Activated naive CD8-positive, alpha-beta T cell treated with anti-CD3 and anti-CD28 coated beads, Interleukin-2, amount 10 ng/mL, durations not matched to agents 7 days and 5 days (primary cell): ENCODE measurements around the gene TRANK1. TPM values are rescaled to one million over a fixed set of nuclear protein-coding genes. Genes with fewer than 3 reads are reported as not detected.

Experiments used
- ATAC-seq: fragments of 150-1000 bp; cut with Tn5 transposase; one replicate; pipeline ENCODE4 v1.10.0; 2021; ENCODE audit warnings: low read depth, moderate library complexity
- POLR2A ChIA-PET: fragments of 350-600 bp; sonication (Branson Sonifier 250); formaldehyde crosslinking; loops from one replicate; lab custom pipeline; 2021; ENCODE audit warnings: antibody characterized with exemption; lab: Charles Lee
- DNase-seq: peaks from one replicate; pipeline ENCODE4 v3.0.0; 2021
- H3K27ac Mint-ChIP-seq: one replicate; pipeline ENCODE4 v1.8.0; 2022; ENCODE audit warnings: mild to moderate bottlenecking, mixed read lengths
- H3K27me3 Mint-ChIP-seq: one replicate; pipeline ENCODE4 v1.8.0; 2022; ENCODE audit warnings: mild to moderate bottlenecking, moderate library complexity, mixed read lengths
- H3K36me3 Mint-ChIP-seq: one replicate; pipeline ENCODE4 v1.8.0; 2021; ENCODE audit warnings: mild to moderate bottlenecking, mixed read lengths
- H3K4me1 Mint-ChIP-seq: one replicate; pipeline ENCODE4 v1.8.0; 2021; ENCODE audit warnings: mixed read lengths
- H3K4me3 Mint-ChIP-seq: one replicate; pipeline ENCODE4 v1.8.0; 2022; ENCODE audit warnings: mild to moderate bottlenecking, moderate library complexity, mixed read lengths
- H3K9me3 Mint-ChIP-seq: one replicate; pipeline ENCODE4 v1.8.0; 2021; ENCODE audit warnings: mixed read lengths
- total RNA-seq, 2 experiments: library from RNA; stranded (reverse); gene quantifications; one replicate each; pipeline ENCODE4 v1.2.3, GENCODE V29; 2021

TRANK1 gene
- total RNA-seq, 2 experiments from 2014 or later, result 99.6 to 102 TPM

- H3K36me3 Mint-ChIP-seq, result peaks cover 23% of the 10 kb centered on the region
- POLR2A ChIA-PET, result interaction anchor here (0.5 to 0.7 kb wide), 2 partner anchors 35 to 62 kb away, joined by 3 to 5 read pairs; no protein-coding TSS in a partner anchor
- H3K27me3 Mint-ChIP-seq, result no peaks in the 10 kb centered on the region
- no peak overlapping the region for H3K27ac Mint-ChIP-seq
- peaks cover 15% of the 10 kb centered on the region for H3K9me3 Mint-ChIP-seq
- DNase-seq (no peak), ATAC-seq (no peak)
- no peak overlapping the region for H3K4me3 Mint-ChIP-seq
- peaks cover 7% of the 10 kb centered on the region for H3K4me1 Mint-ChIP-seq
Observed at GRCh38 chr3:36924744-36925521, 19.9 kb downstream of the TRANK1 start.

DNA sequence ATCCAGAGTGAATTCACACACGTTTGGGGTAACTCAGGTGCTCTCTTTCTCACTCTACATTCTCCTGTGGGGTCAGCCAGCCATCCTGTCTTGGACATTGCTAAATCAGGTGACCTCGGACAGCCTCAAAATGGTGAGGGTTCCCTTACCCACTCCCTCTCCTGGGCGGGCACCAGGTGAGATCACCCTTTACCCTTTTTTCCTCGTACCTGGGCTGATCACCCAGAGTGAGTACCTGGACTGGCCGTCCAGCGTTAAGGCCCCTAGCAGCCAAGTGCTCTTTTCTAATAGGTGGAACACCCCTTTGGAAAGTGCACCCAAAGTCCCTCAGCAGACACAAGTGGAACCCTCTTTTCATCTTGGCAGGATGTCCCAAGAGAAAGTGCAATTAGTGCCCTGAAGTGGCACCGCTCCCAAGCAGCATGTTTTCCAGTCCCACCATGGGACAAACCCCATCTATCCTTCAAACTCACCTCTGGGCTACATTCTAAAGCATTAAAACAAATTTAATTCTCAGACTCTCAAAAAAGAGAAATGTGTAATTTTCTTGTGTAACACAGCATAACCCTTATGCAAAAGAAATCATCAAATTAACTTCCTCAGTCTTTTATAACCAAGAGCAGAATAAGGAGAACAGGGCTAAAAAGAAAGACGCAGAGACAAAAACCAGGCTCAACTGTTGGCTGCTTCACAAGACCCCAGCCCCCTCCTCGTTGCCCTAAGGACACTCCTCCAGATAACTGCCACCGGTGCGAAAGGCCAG lies 20.7 kb downstream of the TRANK1 start:
- no peak for DNase-seq
- H3K4me3 Mint-ChIP-seq, result no peak overlapping the region
- ATAC-seq, result no peak
- no peak overlapping the region for H3K27ac Mint-ChIP-seq
- H3K4me1 Mint-ChIP-seq, result peaks cover 7% of the 10 kb centered on the region
- peaks cover 14% of the 10 kb centered on the region for H3K9me3 Mint-ChIP-seq
- peaks cover 22% of the 10 kb centered on the region for H3K36me3 Mint-ChIP-seq
- POLR2A ChIA-PET, result interaction anchor here (0.5 kb wide), 1 partner anchor 36 kb away, joined by 3 read pairs; no protein-coding TSS in a partner anchor
- H3K27me3 Mint-ChIP-seq, result no peaks in the 10 kb centered on the region

DNA sequence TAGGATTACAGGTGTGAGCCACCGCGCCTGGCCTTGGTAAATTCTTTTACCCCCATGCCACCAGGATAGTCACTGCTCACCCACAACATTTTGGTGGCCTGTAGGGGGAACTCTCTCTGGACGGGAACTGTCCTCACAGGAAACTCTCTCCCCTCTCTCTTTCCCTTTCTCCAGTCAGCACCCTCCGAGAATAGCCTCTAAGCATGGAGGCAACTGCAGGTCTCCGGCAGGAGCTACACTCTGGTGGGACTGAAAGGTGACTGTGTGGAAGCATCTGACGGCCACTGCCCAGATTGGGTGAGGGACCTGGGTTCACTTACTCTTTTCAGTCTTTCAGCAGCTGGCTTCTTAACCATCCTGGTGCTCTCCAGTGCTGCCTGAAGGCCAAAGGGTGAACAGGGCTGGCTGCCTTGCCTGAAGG lies 21.3 kb downstream of the TRANK1 start:
- H3K4me1 Mint-ChIP-seq, result peaks cover 8% of the 10 kb centered on the region
- H3K27ac Mint-ChIP-seq, result no peak overlapping the region
- DNase-seq (no peak), ATAC-seq (no peak)
- no peaks in the 10 kb centered on the region for H3K27me3 Mint-ChIP-seq
- H3K36me3 Mint-ChIP-seq, result peaks cover 22% of the 10 kb centered on the region
- peaks cover 14% of the 10 kb centered on the region for H3K9me3 Mint-ChIP-seq
- peak overlapping the region; percentile 53 for H3K4me3 Mint-ChIP-seq
- POLR2A ChIA-PET, result interaction anchor here (1.1 to 1.4 kb wide), 2 partner anchors 21 to 24 kb away, joined by 3 to 7 read pairs; partner anchors contain the start of gene TRANK1

DNA sequence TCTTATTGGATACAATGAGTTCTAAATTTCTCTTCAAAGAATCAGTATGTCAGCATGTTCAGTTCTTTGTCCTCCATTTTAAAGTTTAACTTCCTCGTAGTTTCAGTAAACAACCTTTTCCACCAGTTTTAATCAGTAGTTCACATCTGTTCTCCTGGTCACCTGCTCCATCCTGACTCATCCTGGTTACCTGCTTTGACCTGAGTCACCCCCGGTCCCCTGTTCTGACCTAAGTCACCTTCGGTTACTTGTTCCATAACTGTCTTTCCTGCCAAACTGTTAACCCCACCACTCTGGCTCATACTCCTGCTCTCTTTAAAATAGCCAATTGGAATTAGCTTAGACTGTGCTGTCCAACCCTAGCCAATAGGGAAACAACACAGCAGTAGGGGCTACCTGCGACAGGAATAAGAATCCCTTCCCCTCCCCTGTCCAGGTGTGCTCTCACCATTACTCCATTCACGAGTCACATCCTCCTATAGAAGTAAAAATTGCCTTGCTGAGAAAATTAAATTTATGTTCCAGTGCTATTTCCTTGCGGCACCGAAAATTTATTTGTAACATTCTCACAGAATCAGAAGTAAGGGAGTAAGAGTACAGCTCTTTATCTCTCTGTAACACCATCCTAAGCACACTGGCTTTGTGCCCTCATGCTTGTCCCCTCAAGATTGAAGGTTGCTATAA lies 23.8 kb downstream of the TRANK1 start:
- Mint-ChIP-seq H3K27ac (no peak overlapping the region), H3K4me3 (no peak overlapping the region), H3K9me3 (peaks cover 14% of the 10 kb centered on the region), H3K36me3 (peaks cover 18% of the 10 kb centered on the region), H3K27me3 (no peaks in the 10 kb centered on the region), H3K4me1 (peaks cover 22% of the 10 kb centered on the region)
- POLR2A ChIA-PET, result no interaction called here
- DNase-seq, result no peak
- ATAC-seq, result no peak

DNA sequence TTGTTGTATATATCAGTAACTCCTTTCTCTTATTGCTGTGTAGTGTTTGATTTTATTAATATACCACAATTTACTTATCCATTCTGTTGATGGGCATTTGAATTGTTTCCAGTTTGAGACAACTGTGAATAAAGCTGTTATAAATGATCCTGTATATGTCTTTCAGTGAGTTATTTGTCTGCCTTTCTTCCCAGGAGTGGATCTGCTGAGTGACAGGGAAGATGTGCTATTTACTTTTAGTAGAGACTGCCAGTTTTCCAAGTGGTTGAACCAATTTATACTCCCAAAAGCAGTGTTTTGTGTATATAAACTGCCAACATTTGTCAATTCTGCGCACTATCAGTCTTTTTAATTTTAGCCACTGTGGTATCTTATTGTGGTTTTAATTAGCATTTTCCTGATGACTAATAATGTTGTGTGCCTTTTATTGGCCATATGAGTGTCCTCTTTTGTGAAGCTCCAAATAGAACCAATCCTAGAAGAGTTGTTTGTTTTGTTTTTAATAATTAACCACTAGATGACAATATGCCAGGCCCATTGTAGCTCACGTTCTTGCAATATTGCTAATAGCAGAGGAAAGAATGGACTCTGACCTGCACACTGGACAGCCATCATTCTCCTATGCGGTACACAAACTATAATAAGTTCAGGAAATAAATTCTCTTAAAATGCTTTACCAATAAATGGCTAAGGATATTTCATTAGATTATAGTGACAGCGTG lies 25.3 kb downstream of the TRANK1 start:
- POLR2A ChIA-PET, result no interaction called here
- Mint-ChIP-seq H3K27me3 (no peaks in the 10 kb centered on the region), H3K4me3 (no peak overlapping the region), H3K36me3 (peaks cover 16% of the 10 kb centered on the region), H3K27ac (no peak overlapping the region), H3K9me3 (peaks cover 14% of the 10 kb centered on the region), H3K4me1 (peaks cover 23% of the 10 kb centered on the region)
- ATAC-seq (no peak), DNase-seq (no peak)

GRCh38 chr3:36918050-36918449 lies 26.8 kb downstream of the TRANK1 start:
- peak overlapping the region; percentile 73 for H3K27ac Mint-ChIP-seq
- POLR2A ChIA-PET, result interaction anchor here (1.0 kb wide), 1 partner anchor 52 kb away, joined by 3 read pairs; no protein-coding TSS in a partner anchor
- peaks cover 14% of the 10 kb centered on the region for H3K9me3 Mint-ChIP-seq
- H3K27me3 Mint-ChIP-seq, result no peaks in the 10 kb centered on the region
- peaks cover 14% of the 10 kb centered on the region for H3K36me3 Mint-ChIP-seq
- DNase-seq (no peak), ATAC-seq (no peak)
- H3K4me1 Mint-ChIP-seq, result peaks cover 26% of the 10 kb centered on the region
- peak overlapping the region; percentile 65 for H3K4me3 Mint-ChIP-seq

DNA sequence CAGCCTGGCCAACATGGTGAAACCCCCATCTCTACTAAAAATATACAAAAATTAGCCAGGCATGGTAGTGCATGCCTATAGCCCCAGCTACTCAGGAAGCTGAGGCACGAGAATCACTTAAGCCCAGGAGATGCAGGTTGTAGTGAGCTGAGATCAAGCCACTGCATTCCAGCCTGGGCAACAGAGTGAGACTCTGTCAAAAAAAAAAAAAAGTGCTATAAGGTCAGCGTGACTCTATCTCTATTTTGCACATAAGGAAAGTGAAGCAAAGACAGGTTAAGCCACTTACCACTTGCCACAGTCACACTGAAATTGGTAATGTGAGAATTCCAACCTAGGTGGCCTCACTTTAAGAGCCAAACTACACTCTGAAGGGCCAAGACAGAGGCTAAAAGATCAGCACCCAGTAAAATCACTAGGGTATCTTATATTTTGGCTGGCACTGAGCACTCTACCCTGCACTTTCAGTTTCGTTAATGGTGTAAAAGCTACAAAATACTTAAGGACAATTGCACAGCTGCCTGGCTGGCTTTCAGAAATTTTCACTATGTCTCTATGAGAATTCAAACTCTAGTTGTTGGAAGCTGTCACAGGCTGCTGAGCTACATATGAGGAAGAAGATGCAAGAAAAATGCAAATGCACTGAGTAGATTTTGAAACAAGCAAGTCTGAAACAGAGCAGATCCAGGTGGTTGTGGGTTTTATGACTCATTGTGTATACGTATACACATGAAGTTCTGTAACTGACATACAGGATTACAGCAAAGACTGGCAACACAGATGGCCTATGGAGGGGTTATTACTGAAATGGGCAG lies 32.7 kb downstream of the TRANK1 start:
- peak overlapping the region; percentile 81 for H3K4me3 Mint-ChIP-seq
- peak; percentile 89 for ATAC-seq
- H3K27ac Mint-ChIP-seq, result peak overlapping the region; percentile 92
- no peaks in the 10 kb centered on the region for H3K27me3 Mint-ChIP-seq
- no peaks in the 10 kb centered on the region for H3K36me3 Mint-ChIP-seq
- H3K4me1 Mint-ChIP-seq, result peaks cover 32% of the 10 kb centered on the region
- POLR2A ChIA-PET, result interaction anchor here (0.7 to 1.5 kb wide), 5 partner anchors 10 to 81 kb away, joined by 4 to 12 read pairs (median 8); partner anchors contain the start of genes EPM2AIP1, MLH1 and TRANK1
- DNase-seq, result no peak
- no peaks in the 10 kb centered on the region for H3K9me3 Mint-ChIP-seq

GRCh38 chr3:36909666-36910065 lies 35.2 kb downstream of the TRANK1 start:
- Mint-ChIP-seq H3K27ac (no peak overlapping the region), H3K9me3 (no peaks in the 10 kb centered on the region), H3K36me3 (peaks cover 11% of the 10 kb centered on the region), H3K4me1 (peaks cover 50% of the 10 kb centered on the region), H3K27me3 (no peaks in the 10 kb centered on the region), H3K4me3 (no peak overlapping the region)
- POLR2A ChIA-PET, result interaction anchor here (2.6 kb wide), 1 partner anchor 33 kb away, joined by 20 read pairs; no protein-coding TSS in a partner anchor
- DNase-seq (no peak), ATAC-seq (no peak)

- H3K4me1 Mint-ChIP-seq, result peaks cover 50% of the 10 kb centered on the region
- no peaks in the 10 kb centered on the region for H3K27me3 Mint-ChIP-seq
- DNase-seq, result no peak
- ATAC-seq, result no peak
- H3K4me3 Mint-ChIP-seq, result peak overlapping the region; percentile 91
- H3K9me3 Mint-ChIP-seq, result no peaks in the 10 kb centered on the region
- peaks cover 11% of the 10 kb centered on the region for H3K36me3 Mint-ChIP-seq
- H3K27ac Mint-ChIP-seq, result peak overlapping the region; percentile 98
- POLR2A ChIA-PET, result interaction anchor here (2.6 to 3.4 kb wide), 2 partner anchors 33 to 35 kb away, joined by 14 to 20 read pairs; partner anchors contain the start of gene TRANK1
Observed at GRCh38 chr3:36909181-36909580, 35.7 kb downstream of the TRANK1 start.

- POLR2A ChIA-PET, result interaction anchor here (1.1 to 3.4 kb wide), 5 partner anchors 17 to 84 kb away, joined by 3 to 20 read pairs (median 5); partner anchors contain the start of genes EPM2AIP1, MLH1 and TRANK1
- ATAC-seq, result no peak
- peak overlapping the region; percentile 98 for H3K27ac Mint-ChIP-seq
- no peaks in the 10 kb centered on the region for H3K9me3 Mint-ChIP-seq
- H3K27me3 Mint-ChIP-seq, result no peaks in the 10 kb centered on the region
- H3K36me3 Mint-ChIP-seq, result peaks cover 11% of the 10 kb centered on the region
- no peak for DNase-seq
- peaks cover 48% of the 10 kb centered on the region for H3K4me1 Mint-ChIP-seq
- H3K4me3 Mint-ChIP-seq, result peak overlapping the region; percentile 91
Observed at GRCh38 chr3:36908647-36909180, 36.1 kb downstream of the TRANK1 start.

GRCh38 chr3:36907911-36908646 lies 36.8 kb downstream of the TRANK1 start:
- Mint-ChIP-seq H3K4me3 (peak overlapping the region; percentile 91), H3K4me1 (peaks cover 49% of the 10 kb centered on the region), H3K9me3 (no peaks in the 10 kb centered on the region), H3K36me3 (peaks cover 17% of the 10 kb centered on the region), H3K27me3 (no peaks in the 10 kb centered on the region), H3K27ac (peak overlapping the region; percentile 98)
- DNase-seq (peak; percentile 61), ATAC-seq (peak; percentile 67)
- POLR2A ChIA-PET, result interaction anchor here (1.1 to 3.4 kb wide), 6 partner anchors 16 to 85 kb away, joined by 3 to 20 read pairs (median 6); partner anchors contain the start of genes EPM2AIP1, MLH1 and TRANK1
